Measurements from ENCODE around the gene NOP14. TPM values are rescaled to one million over a fixed set of nuclear protein-coding genes. Genes with fewer than 3 reads are reported as not detected.

The NOP14 gene
- polyA plus RNA-seq, 1 of the 3 experiments (the other 2 are of a cell fraction) = 9.8 TPM

DNA sequence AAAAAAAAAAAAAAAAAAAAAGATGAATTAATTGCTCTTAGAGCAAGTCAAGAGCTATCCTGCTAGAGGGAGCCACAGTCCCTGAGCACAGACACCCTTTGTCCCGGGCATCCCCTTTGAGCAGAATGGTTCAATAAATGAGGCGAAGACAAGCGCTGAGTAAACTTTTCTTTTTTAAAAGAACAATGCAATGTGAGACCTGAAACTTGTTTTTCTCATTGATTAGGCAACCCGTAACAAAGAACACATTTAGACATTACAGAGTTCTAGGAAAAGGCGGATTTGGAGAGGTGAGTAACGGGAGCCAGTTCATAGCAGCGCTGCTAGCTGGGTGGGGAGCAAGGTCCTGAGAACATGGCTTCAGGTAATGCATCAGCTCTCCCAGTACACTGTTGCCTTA lies 46.2 kb upstream of the NOP14 start:
- Histone ChIP-seq H3K27ac (ENCODE audit: low read depth in 2 of 2, low read length in 1 of 2) (no peak overlapping the region), H2AFZ (ENCODE audit: low read depth) (no peak overlapping the region), H3K9me2 (no peaks in the 10 kb centered on the region), H3K4me1 (ENCODE audit: control insufficient read depth in 1 of 2, insufficient read depth in 2 of 2, low read depth in 1 of 2, low read length in 1 of 2) (peaks cover 2 to 5% of the 10 kb centered on the region in 2 experiments; a peak in 3 of 4 replicates), H3K4me2 (no peak overlapping the region), H3K36me3 (replicated peaks in 1 of 2; ENCODE audit: control insufficient read depth in 1 of 2, insufficient read depth in 2 of 2, low read length in 1 of 2) (no peaks in the 10 kb centered on the region), H3K27me3 (ENCODE audit: insufficient read depth) (no peaks in the 10 kb centered on the region), H4K20me1 (ENCODE audit: insufficient read depth) (no peaks in the 10 kb centered on the region), H3K9ac (no peak overlapping the region), H3K4me3 (ENCODE audit: low read depth in 2 of 2, low read length in 1 of 2) (no peak overlapping the region), H3K79me2 (ENCODE audit: insufficient read depth) (no peaks in the 10 kb centered on the region), H3F3A (replicated peaks; ENCODE audit: insufficient read depth) (peaks cover 7% of the 10 kb centered on the region), H3K9me3 (no peaks in the 10 kb centered on the region)
- peak; percentile 36 for TF ChIP-seq RAD21 (IDR thresholded peaks at IDR 0.05; ENCODE audit: low read length)
- no peak for TF ChIP-seq RCOR1 (IDR thresholded peaks at IDR 0.05; ENCODE audit: low read length)
- TF ChIP-seq, protein P1, sequence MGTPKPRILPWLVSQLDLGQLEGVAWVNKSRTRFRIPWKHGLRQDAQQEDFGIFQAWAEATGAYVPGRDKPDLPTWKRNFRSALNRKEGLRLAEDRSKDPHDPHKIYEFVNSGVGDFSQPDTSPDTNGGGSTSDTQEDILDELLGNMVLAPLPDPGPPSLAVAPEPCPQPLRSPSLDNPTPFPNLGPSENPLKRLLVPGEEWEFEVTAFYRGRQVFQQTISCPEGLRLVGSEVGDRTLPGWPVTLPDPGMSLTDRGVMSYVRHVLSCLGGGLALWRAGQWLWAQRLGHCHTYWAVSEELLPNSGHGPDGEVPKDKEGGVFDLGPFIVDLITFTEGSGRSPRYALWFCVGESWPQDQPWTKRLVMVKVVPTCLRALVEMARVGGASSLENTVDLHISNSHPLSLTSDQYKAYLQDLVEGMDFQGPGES (IDR thresholded peaks at IDR 0.05; ENCODE audit: low read depth, low read length) = no peak
- no peak for TF ChIP-seq GABPA (IDR thresholded peaks at IDR 0.05; ENCODE audit: low read depth)
- TF ChIP-seq, protein P2, sequence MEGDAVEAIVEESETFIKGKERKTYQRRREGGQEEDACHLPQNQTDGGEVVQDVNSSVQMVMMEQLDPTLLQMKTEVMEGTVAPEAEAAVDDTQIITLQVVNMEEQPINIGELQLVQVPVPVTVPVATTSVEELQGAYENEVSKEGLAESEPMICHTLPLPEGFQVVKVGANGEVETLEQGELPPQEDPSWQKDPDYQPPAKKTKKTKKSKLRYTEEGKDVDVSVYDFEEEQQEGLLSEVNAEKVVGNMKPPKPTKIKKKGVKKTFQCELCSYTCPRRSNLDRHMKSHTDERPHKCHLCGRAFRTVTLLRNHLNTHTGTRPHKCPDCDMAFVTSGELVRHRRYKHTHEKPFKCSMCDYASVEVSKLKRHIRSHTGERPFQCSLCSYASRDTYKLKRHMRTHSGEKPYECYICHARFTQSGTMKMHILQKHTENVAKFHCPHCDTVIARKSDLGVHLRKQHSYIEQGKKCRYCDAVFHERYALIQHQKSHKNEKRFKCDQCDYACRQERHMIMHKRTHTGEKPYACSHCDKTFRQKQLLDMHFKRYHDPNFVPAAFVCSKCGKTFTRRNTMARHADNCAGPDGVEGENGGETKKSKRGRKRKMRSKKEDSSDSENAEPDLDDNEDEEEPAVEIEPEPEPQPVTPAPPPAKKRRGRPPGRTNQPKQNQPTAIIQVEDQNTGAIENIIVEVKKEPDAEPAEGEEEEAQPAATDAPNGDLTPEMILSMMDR (IDR thresholded peaks at IDR 0.05) = peak; percentile 21; the same call in 1 of the 2 replicates
- DNase-seq = no peak
- WGBS (ENCODE audit: low lambda C conversion rate) = 87% methylated on average over 7 of the region's 7 CpGs
- ChIA-PET POLR2A (no interaction called here), CTCF (interaction anchor here (0.7 to 1.0 kb wide), 4 partner anchors 11 to 30 kb away, joined by 3 read pairs; no protein-coding TSS in a partner anchor)

DNA sequence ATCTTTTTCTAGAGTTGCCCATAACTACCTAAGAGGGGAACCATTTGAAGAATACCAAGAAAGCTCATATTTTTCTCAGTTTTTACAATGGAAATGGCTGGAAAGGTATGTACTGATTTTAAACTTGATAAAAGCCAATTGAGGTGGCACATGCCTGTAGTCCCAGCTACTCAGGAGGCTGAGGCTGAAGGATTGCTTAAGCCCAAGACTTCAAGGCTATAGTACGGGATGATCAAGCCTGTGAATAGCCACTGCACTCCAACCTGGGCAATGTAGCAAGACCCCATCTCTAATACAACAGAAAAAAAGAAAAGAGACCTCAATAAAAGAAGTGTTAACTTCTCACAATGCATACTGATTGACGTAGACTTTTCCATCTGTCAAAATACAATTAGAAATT lies 44.5 kb upstream of the NOP14 start:
- 80% methylated on average over 2 of the region's 2 CpGs for WGBS (ENCODE audit: low lambda C conversion rate)
- no peak for TF ChIP-seq MEF2A (IDR thresholded peaks at IDR 0.05; ENCODE audit: borderline replicate concordance, low read depth)
- Histone ChIP-seq H3K9ac (no peak overlapping the region), H3K27me3 (ENCODE audit: insufficient read depth) (no peaks in the 10 kb centered on the region), H3K27ac (ENCODE audit: low read depth in 2 of 2, low read length in 1 of 2) (no peak overlapping the region), H3F3A (replicated peaks; ENCODE audit: insufficient read depth) (peaks cover 7% of the 10 kb centered on the region), H3K4me1 (ENCODE audit: control insufficient read depth in 1 of 2, insufficient read depth in 2 of 2, low read depth in 1 of 2, low read length in 1 of 2) (peaks cover 0 to 5% of the 10 kb centered on the region in 2 experiments; a peak in 3 of 4 replicates), H3K9me3 (no peaks in the 10 kb centered on the region), H3K4me3 (ENCODE audit: low read depth in 2 of 2, low read length in 1 of 2) (no peak overlapping the region), H4K20me1 (ENCODE audit: insufficient read depth) (no peaks in the 10 kb centered on the region), H2AFZ (ENCODE audit: low read depth) (no peak overlapping the region), H3K4me2 (no peak overlapping the region), H3K79me2 (ENCODE audit: insufficient read depth) (no peaks in the 10 kb centered on the region), H3K9me2 (no peaks in the 10 kb centered on the region), H3K36me3 (replicated peaks in 1 of 2; ENCODE audit: control insufficient read depth in 1 of 2, insufficient read depth in 2 of 2, low read length in 1 of 2) (no peaks in the 10 kb centered on the region)
- ChIA-PET CTCF (interaction anchor here (1.0 kb wide), 1 partner anchor 29 kb away, joined by 3 read pairs; no protein-coding TSS in a partner anchor), POLR2A (interaction anchor here (1.0 kb wide), 1 partner anchor 10 kb away, joined by 3 read pairs; no protein-coding TSS in a partner anchor)
- DNase-seq = no peak

DNA sequence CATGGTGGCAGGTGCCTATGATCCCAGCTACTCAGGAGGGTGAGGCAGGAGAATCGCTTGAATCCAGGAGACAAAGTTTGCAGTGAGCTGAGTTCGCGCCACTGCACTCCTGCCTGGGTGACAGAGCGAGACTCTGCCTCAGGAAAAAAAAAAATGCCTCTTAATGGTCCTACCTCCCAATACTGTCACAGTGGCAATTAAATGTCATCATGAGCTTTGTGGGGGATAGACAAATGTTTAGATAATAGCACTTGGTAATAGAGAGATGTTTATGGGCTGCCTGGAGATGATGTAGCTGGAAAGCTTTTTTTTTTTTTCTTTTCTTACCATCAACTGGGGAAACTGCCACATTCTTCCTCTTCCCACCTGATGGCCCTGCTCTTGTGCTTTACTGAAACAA lies 33.2 kb upstream of the NOP14 start:
- WGBS (ENCODE audit: low lambda C conversion rate) = 93% methylated on average over 4 of the region's 4 CpGs
- CTCF ChIA-PET = interaction anchor here (0.6 to 5.5 kb wide), 2 partner anchors 18 to 1270 kb away, joined by 4 to 28 read pairs; no protein-coding TSS in a partner anchor
- POLR2A ChIA-PET = no interaction called here
- TF ChIP-seq, protein P3, sequence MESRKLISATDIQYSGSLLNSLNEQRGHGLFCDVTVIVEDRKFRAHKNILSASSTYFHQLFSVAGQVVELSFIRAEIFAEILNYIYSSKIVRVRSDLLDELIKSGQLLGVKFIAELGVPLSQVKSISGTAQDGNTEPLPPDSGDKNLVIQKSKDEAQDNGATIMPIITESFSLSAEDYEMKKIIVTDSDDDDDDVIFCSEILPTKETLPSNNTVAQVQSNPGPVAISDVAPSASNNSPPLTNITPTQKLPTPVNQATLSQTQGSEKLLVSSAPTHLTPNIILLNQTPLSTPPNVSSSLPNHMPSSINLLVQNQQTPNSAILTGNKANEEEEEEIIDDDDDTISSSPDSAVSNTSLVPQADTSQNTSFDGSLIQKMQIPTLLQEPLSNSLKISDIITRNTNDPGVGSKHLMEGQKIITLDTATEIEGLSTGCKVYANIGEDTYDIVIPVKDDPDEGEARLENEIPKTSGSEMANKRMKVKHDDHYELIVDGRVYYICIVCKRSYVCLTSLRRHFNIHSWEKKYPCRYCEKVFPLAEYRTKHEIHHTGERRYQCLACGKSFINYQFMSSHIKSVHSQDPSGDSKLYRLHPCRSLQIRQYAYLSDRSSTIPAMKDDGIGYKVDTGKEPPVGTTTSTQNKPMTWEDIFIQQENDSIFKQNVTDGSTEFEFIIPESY (IDR thresholded peaks at IDR 0.05; ENCODE audit: borderline replicate concordance, low read depth) = no peak
- TF ChIP-seq, protein P1 (IDR thresholded peaks at IDR 0.05; ENCODE audit: low read depth, low read length) = no peak
- TF ChIP-seq, protein P4, sequence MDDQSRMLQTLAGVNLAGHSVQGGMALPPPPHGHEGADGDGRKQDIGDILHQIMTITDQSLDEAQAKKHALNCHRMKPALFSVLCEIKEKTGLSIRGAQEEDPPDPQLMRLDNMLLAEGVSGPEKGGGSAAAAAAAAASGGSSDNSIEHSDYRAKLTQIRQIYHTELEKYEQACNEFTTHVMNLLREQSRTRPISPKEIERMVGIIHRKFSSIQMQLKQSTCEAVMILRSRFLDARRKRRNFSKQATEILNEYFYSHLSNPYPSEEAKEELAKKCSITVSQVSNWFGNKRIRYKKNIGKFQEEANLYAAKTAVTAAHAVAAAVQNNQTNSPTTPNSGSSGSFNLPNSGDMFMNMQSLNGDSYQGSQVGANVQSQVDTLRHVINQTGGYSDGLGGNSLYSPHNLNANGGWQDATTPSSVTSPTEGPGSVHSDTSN (IDR thresholded peaks at IDR 0.05) = no peak
- TF ChIP-seq, protein P5, sequence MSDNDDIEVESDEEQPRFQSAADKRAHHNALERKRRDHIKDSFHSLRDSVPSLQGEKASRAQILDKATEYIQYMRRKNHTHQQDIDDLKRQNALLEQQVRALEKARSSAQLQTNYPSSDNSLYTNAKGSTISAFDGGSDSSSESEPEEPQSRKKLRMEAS (IDR thresholded peaks at IDR 0.05; ENCODE audit: low read depth) = no peak
- TF ChIP-seq RCOR1 (IDR thresholded peaks at IDR 0.05; ENCODE audit: low read length) (no peak), NRF1 (IDR thresholded peaks at IDR 0.05; ENCODE audit: low read depth, low read length) (no peak), EZH2phosphoT487 (IDR thresholded peaks at IDR 0.05; ENCODE audit: borderline replicate concordance, low read depth) (no peak)

More for the DNA sequence above, 33.2 kb upstream of the NOP14 start:
- no peak overlapping the region for H3K4me3 ChIP-seq (ENCODE audit: low read depth in 2 of 2, low read length in 1 of 2)
- no peaks in the 10 kb centered on the region for H4K20me1 ChIP-seq (ENCODE audit: insufficient read depth)
- no peaks in the 10 kb centered on the region for H3K79me2 ChIP-seq (ENCODE audit: insufficient read depth)
- DNase-seq = no peak
- H3K4me2 ChIP-seq = no peak overlapping the region
- H3K4me1 ChIP-seq (ENCODE audit: control insufficient read depth in 1 of 2, insufficient read depth in 2 of 2, low read depth in 1 of 2, low read length in 1 of 2) = no peaks in the 10 kb centered on the region
- no peak overlapping the region for H3K27ac ChIP-seq (ENCODE audit: low read depth in 2 of 2, low read length in 1 of 2)
- H3K9me2 ChIP-seq = no peaks in the 10 kb centered on the region
- H3K9ac ChIP-seq = no peak overlapping the region
- no peaks in the 10 kb centered on the region for H3K27me3 ChIP-seq (ENCODE audit: insufficient read depth)
- no peaks in the 10 kb centered on the region for H3K36me3 ChIP-seq (replicated peaks in 1 of 2; ENCODE audit: control insufficient read depth in 1 of 2, insufficient read depth in 2 of 2, low read length in 1 of 2)
- no peaks in the 10 kb centered on the region for H3F3A ChIP-seq (replicated peaks; ENCODE audit: insufficient read depth)
- no peaks in the 10 kb centered on the region for H3K9me3 ChIP-seq
- no peak overlapping the region for H2AFZ ChIP-seq (ENCODE audit: low read depth)

Measured in SK-N-SH (cell line).